NOMO-1 (cell line): ENCODE measurements around the gene KDM2B.

ENCODE experiments used
- DNase-seq, 2 experiments: peaks; one replicate each; lab custom pipeline; 2025; ENCODE audit not compliant: unreplicated experiment in 2 of 2; lab: John Stamatoyannopoulos, UW

The KDM2B gene

DNA sequence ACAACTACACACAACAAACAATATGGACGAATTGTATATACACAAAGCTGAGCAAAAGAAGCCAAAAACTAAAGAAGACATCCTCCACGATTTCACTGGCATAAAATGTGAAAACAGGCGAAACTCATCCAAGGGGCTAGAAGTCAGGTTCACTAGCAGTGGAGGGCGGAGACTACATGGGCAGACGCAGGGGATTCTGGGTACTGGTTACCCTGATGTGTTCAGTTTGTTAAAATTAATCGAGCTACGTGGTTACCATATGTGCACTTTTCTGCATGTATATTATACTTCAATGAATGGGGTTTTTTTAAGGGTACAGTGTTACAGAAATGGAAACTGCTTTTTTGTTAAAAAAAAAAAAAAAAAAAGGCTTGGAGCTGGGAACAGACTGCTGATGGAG lies 12.3 kb downstream of the KDM2B start:
- no peak for DNase-seq

DNA sequence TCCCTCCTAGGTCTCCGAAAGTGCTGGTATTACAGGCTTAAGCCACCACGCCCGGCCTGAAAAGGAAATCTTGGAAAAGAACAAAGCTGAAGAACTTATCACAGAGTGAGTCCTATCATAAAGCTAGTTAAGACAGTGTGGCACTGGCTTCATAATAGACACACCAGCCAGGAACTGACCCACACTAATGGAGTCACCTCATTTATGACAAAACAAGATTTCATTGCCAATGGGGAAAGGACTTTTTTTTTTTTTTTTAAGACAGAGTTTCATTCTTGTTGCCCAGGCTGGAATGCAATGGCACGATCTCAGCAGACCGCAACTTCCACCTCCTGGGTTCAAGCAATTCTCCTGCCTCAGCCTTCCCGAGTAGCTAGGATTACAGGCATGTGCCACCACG lies 15.7 kb downstream of the KDM2B start:
- DNase-seq, result no peak

DNA sequence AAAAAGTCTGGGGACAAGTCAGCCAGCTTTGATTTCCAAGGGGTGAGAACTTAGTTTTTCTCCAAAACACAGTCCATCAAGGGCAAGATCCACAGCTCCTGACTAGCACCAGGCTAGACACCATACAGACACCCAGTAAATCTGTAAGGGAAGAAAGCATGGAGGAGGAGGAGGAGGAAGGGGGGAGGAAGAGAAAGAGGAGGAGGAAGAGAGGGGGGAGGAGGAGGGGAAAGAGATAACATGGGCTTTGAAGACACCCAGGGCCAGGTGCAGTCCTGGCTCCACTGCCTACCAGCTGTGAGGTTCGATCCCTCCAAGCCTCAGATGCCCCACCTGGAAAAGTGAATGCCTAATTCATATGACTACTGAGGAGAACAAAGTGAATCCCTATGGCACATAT lies 18.3 kb downstream of the KDM2B start:
- no peak for DNase-seq

DNA sequence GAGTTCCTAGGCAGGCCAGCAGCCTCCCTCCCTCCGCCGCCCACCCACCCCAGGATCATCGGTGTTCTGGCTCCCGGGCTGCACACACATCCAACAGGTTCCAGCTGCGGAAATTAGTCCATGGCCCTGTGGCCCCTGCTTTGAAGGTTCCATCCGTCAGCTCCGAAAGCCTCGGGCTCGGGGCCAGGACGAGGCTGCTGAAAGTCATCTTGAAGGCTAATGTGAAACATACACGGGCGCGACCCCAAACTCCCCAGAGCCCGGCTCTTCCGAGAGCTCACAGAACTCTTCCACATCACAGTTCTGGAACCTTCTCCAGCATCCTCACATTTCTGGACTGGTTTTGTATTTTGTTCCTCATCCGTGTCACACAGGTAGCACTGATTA lies 19.8 kb downstream of the KDM2B start:
- DNase-seq, result no peak

DNA sequence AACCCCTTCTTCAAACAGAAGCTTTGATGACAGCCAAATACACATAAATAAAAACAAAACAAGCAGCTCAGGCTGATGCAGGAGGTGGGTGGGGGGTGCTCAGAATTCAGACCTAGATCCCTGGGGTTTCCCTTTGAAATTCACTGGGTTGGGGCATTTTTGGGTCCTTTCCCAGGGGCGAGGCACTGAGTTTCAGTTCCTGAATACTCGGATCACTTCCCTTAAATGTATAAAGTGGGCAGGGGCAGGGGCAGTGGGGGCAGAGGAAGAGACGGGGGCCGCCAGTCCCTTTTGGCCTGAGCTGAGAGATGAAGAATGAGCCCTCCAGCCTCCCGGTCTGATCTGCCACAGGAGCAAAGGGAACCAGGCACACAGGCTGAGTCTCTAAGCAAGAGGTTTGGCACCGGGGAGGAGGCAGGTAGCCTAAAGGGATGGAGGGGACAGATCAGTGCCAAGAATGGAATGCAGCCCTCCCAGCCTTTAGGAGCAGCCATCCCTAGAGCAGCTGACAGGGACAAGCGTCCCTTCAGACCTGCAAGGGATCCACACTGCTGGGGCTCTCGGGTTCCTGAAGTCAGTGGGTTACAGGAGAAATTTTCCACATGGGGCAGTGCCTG lies 20.3 kb downstream of the KDM2B start:
- peak; percentile 45 to 56 for DNase-seq

DNA sequence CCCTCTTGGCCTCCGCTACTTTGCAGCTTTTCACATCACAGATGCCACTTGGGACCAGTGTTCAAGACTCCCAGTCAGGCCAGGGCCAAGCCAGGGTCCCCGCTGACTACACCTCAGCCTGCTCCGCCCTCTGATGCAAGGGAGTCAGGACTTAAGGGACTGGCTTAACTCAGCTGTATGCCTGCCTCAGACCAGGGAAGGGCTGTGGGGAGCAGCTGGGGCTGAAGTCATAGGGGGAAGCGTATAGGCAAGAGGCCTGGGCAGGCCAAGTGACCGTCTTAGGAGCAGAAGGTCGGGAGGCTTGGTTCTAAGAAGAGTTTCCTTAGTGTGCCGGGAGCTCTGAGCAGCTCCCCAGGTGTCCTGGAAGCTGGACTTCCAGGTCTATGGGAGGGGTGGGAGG lies 21.9 kb downstream of the KDM2B start:
- DNase-seq, result no peak

DNA sequence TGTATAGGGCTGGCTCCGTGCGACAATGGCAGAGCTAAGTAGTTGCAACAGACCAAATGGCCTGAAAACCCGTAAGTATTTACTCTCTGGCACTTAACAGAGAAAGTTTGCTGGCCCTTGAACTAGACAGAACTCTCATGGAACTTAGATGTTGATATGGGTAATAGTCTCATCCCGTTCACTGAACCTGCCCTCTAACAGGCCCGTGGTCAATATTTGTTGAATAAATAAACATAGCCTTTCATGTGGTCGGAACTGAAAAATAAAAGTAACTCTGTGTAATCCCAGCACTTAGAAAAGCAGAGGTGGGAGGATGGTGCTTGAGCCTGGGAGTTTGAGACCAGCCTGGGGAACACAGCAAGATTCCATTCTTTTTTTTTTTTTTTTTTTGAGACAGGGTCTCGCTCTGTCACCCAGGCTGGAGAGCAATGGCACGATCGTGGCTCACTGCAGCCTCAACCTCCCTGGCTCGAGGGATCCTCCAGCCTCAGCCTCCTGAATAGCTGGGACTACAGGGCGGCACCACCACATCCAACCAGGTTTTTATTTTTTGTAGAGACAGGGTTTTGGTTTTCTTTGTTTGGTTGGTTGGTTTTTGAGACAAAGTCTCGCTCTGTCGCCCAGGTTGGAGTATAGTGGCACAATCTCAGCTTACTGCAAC lies 29.7 kb downstream of the KDM2B start:
- no peak for DNase-seq

DNA sequence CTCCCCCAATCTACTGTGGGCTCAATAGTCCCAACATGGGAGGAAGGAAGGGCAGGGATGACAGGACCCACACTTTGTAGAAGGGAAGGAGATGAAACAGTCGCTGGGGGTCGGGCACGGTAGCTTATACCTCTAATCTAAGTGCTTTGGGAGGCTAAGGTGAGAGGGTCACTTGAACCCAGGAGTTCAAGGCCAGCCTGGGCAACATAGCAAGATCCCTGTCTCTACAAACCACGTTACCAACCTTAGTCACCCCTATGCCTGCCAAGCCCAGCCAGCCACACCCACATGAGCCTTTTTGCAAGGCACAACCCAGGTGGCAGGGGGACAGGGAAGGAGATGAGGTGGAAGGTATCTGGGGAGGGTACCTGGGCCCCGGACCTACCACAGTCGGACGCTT lies 31.7 kb downstream of the KDM2B start:
- DNase-seq, result no peak

DNA sequence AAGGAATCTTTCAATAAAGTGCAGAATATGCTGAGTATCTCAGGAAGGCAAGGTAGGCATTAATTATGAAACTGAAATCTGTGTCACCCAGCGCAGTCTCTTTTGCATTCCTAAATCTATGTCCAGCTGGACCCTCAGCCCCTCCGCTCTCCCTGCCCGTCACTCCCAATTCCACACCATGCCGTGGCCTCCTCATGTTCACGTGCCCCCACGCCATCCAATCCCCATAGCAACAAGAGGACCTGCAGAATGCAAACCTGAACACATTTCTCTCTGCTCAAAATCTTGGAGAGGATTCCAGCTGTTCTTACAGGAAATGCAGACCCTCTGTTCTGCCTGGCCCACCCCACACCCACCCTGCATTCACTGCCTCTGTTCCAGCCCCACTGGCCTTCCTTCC lies 35.3 kb downstream of the KDM2B start:
- DNase-seq, result no peak

DNA sequence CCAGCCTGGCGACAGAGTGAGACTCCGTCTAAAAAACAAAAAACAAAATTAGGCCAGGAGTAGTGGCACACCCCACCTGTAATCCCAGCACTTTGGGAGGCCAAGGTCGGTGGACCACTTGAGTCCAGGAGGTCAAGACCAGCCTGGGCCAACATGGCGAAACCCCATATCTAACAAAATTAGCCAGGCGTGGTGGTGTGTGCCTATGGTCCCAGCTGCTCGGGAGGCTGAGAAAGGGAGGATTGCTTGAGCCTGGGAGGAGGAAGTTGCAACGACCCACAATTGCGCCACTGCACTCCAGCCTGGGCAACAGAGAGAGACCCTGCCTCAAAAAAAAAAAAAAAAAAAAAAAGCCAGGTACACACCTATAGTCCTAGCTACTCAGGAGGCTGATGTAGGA lies 37.0 kb downstream of the KDM2B start:
- no peak for DNase-seq

DNA sequence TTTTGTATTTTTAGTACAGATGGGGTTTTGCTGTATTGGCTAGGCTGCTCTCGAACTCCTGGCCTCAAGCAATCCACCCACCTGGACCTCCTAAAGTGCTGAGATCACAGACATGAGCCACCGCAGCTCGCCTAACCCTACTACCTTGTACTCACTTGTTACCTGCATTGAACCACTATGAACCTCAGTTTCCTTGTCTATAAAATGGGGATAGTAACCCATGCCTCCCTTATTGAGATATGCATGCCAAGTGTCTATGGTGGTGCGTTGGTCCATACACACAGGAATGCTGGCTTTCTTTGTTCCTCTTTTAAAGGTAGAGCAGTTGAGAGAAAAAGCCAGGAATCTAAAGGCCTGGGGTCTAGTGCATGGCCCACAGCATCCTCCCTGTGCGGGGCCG lies 40.9 kb downstream of the KDM2B start:
- DNase-seq, result no peak

DNA sequence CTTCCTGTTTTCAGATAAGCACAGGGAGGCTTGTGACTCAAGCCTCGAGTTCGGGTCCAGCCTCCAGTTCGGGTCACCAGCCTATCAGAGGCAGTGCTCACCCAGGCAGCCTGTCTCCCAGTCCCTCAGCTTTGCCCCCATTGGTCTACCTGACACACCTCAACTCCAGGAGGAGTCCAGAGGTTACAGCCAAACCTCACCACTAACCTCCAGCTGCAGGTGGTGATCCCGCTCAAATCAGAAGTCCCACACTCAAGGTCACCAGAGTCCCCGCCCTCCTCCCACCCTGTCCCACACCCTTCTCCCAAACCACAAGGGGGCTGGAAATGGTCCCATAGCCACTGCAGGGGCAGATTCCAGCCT lies 42.1 kb downstream of the KDM2B start:
- DNase-seq, result no peak

DNA sequence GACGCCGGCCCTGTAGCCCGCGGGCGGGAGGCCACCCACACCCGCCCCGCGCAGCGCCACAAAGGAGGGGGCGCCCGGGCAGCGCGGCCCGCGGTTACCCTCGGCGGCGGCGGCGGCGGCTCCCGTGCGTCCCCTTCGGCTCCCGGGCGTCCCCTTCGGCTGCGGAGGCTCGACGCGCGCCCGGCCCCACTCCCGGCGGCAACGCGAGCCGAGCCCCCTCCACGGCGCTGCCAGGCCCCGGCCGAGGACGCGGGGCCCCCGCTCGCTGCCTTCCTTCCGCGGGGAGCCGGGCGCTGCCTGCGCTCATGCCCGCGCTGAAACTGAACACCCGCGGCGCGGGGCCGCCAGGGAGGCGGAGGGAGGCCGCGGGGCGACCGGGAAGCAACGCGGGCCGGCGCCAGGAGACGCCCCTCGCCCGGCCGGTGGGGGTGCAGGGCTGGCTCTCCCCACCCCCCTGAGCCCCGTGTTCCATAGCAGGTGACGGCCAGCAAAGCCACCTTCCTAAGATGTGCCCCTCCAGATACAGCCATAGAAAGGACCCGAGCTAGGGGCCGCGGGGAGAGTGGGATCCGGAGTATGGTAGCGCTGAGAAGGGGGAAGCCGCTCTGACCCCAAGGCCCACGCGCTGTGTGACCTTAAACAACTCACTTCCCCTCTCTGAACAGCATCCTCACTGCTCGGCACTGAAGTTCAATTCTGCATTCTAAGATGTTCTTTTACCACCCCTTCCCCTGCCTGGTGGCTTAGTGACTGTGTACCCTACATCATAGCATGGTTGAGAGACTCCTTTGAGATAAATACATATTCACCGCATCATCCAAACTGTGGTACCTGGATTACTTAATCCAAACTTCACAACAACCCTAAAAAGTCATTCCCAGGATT lies 42.8 kb downstream of the KDM2B start:
- DNase-seq, result peak; percentile 6 to 25

DNA sequence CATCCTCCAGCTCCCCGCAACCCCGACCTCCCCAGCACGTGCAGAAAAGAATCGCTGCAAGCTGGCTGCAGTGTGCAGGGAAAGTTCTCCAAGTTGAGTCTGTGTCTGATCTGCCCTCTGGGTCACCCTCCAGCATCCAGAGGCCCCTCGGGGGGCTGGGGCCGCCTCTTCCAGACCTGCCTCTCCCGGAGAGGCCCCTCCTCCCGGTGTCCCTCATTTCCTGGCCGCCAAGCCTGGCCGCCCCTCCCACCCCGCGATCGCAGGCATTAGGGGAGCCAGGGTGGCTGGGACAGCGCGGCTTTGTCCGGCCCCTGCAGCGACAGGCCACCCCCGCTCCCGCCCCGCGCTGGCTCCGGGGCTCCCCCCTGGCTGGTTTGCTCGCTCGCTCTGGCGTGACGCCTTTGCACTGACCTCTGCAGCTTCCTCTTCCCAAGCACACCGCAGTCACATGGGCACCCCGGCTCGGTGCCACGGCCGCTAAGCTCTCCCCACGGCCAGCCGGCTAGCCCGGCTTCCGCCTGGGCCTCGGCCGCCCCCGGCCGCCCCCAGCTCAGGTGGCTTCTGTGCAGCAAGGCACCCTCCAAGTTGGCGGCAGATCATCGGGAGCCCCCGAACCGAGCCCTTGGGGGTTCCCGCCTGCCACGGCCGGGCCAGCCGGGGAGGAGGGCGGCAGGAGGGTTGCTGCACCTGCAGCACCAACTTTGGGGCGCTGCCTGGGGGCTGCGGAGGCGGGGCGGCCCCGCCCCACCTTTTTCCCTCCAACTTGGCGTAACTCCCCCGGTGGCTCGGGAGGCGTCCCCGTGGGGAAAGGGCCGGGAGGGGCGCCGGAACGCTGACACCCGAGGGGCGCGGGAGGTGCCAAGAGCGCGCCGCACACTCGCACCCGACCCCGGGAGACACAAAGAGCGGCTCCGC lies 43.7 kb downstream of the KDM2B start:
- peak; percentile 81 to 87 for DNase-seq

DNA sequence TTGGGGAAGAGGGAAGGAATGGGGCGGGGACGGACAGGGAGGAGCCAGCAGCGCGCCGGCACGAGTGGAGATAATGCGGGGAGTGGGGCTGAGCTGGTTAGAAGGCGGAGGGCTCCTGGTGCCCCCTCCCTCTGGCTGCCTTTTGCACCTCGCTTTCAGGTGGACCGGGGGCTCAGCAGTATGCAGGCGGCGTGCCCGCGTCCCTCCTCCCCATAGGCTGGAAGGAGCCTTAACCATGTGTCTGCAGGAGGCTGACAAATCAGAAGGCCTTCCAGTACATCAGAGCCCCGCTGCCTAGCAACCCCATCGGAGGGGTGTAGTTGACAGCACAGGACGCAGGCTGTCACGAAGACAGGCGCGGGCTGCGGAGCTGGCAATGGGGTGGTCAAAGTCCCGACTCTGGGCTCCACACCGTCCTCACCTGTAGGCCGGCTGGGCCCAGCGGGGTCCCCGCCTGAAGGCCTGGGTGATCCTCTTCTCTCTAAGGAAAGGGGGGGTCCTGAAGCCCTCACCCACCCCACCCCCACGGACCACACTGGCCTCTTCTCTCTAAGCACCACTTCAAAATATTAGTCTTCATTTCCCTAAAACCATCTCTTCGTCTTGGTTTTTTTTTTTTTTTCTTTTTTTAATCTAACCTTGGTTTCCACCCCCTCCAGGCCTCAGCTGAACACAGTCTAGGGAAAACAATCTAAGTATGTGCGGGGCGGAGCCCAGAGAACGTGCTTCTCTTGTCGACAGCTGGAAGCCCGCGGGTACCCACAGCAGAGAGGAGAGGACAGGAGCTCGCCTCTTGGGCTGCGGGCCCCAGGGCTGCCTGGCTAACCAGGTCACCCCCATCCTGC lies 44.5 kb downstream of the KDM2B start:
- DNase-seq, result peak; percentile 77 to 89

DNA sequence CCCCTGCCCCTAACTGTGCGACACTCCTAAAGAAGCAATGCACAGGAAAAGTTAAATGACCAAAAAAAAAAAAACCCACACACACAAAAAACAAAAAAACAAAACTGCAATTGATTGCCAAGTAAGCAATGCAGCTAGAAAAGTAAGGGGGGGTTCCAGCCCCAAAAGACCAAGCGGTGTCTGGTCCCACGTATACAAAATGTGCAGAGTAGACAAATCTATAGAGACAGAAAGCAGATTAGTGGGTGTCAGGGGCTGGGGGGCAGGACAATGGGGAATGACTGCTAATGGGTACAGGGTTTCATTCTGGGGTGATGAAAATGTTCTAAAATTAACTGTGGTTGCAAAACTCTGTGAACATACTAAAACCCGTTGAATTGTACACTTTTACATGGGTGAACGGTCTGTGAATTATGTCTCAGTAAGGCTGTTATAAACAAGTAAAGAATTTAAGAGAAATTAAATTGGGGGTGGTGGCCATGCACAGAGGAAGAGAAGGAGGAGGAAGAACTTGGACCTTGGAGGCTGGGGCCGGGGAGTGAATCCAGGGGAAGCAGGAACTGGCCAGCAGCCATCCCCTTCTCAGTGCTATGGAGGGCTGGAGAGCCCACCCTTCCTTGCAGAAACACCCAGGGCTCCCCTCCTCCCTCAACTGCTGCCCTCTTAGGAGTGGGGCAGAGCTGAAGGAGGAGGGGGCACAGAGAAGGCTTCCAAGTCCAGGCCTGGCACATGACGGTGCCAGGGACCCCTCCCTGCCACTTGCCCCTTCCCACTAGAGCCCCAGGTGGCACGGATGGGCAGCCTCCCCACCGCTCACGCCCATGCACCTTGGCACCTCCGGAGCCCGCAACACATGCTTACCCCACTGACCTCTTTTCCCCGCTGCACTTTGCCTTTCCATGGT lies 45.4 kb downstream of the KDM2B start:
- peak in 1 of 2 experiments; percentile 4 for DNase-seq

DNA sequence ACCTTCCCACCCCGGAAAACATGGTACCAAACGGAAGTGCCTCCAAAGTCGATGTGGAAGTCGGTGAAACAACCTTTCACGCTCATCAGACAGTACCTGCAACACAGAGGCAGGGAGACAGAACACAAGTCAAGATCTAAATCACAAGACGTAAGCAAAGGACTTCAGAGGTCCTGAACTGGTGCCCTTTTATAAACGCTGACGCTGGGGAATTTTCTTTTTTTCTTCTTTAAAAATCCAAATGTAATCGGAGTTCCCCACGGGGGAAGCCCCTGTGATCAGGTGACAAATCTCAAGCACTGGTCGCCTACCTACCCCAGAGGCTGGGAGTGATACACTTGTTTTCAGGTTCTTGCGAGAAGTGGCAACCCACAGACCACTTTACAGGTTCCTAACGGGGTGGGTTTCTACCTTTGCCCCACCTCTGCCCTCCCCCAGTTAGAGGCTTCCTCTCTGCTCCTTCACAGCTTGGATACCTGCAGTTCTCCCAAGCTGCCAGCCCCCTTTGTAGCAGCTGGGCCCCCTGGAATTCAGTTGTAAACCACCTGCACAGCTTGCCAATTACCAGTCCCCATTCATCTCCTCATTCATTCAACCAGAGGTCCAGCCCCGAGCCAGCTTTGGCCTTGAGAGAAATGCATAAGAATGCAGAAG lies 46.2 kb downstream of the KDM2B start:
- DNase-seq, result no peak

DNA sequence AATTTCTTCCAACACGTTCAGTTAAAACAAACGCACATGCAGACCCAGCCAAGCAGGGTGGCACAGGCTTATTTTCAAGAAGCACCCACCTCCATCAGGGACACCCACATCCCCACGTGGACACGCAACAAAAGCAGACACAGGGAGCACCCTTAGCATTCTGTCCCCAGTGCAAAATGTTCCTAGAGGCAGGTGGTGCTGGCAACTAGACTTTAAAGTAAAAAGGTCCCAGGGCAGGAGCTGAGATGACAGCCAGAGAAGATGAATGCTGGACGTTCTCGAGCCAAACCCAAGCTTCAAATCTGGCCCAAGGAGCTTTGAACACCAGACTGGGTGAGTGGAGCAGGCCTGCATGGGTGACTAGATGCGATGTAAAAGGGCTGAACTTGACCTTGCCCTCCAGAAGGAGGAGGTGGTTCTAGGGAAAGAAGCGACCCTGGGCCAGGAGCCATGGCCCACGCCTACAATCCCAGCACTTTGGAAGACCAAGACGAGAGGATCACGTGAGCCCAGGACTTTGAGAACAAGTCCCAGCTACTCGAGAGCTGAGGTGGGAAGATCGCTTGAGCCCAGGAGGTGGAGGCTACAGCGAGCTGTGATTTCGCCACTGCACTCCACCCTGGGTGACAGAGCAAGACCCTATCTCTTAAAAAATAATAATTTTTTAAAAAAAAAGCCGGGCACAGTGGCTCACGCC lies 47.3 kb downstream of the KDM2B start:
- no peak for DNase-seq
